DMS 273 (cell line): ENCODE data around the gene SMYD3.

Experiments used
- DNase-seq: peaks from one replicate; lab custom pipeline; 2025; ENCODE audit not compliant: unreplicated experiment; lab: John Stamatoyannopoulos, UW

The SMYD3 gene

GRCh38 chr1:245881767-245882391 is 625.2 kb downstream of the SMYD3 start:
- no peak for DNase-seq

GRCh38 chr1:245880754-245881403 is 626.2 kb downstream of the SMYD3 start:
- DNase-seq = no peak

DNA sequence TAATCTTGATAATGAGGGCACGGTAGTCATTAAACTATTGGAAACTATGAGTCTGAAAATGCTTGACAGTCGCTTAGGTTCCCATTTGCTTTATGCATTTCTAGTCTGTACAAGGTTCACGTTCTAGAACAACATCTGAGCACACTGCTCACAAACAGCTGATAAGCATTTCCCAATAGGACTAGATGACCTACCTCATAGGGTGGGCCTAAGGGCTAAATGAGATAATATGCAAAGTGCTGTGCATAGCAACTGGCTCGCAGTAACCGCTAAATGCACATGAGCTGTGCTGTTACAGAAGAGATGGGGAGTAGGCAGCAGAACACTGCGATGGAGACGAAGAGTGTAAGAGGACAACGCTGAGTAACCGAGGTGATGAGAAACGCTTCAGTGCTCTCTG is 628.0 kb downstream of the SMYD3 start:
- DNase-seq = no peak

DNA sequence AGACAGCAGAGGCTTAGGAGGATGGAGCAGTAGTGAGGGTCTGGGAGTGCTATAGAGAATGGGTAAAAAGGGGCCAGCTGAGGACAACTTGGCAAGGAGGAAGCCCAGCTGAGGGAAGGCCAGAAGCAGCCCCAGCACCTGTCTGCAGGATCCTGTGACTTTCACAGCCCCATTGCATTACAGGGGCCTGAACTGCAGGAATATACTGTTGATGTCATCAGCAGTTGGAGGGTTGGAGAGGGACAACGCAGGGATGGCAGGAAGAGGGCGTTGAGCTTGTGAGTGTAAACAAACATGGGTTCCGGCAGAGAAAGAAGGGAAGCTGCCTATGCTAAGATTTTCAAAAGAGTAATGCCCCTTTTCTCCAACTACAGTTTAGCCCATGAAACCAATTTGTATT is 628.5 kb downstream of the SMYD3 start:
- DNase-seq = no peak

GRCh38 chr1:245877976-245878375 is 629.1 kb downstream of the SMYD3 start:
- no peak for DNase-seq

DNA sequence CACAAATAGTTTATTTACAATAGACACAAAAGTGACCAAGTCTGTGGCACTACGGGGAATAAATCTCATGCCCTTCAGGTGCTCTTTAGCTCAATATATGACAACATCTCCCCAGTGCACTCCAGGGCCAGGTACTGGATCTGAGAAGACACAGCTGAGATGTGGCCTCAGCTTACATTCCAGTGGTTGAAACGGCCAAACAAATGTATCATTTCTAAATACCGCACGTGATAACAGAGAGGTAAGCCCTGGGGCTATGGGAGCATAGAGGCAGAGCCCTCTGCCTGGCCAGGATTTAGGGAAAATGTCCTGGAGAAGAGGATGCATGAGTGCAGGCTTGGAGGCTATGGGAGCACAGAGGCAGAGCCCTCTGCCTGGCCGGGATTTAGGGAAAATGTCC is 630.5 kb downstream of the SMYD3 start:
- no peak for DNase-seq

DNA sequence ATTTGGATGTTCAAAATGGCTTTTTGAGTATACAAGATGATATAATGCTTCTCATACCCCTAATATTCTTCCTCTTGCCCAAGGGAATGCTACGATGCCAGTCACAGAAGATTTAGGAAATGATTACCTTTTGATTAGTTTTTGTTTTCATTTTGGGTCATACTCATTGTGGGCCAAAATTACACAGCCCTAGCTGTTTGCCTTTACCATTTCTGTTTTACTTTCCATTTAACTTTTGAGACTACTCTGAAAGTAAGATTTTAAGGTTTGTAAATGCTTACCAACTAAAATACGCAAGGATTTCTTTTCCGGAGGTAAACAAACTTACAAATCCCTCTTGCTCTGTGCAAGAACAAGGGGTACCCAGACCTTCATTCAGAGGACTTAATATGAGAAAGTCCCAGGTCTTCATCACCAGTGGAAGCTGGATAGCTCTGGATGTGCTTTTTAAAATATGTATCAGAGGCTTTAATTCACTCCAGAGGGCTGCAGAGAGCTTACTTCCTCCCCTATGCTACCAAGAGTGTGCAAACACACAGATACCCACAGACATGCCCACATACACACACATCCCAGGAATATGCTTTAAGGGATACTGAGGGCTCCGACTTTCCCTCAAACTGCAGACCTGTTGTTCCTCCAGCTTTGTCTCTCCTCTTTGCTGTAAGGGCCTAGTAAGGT is 631.4 kb downstream of the SMYD3 start:
- no peak for DNase-seq

DNA sequence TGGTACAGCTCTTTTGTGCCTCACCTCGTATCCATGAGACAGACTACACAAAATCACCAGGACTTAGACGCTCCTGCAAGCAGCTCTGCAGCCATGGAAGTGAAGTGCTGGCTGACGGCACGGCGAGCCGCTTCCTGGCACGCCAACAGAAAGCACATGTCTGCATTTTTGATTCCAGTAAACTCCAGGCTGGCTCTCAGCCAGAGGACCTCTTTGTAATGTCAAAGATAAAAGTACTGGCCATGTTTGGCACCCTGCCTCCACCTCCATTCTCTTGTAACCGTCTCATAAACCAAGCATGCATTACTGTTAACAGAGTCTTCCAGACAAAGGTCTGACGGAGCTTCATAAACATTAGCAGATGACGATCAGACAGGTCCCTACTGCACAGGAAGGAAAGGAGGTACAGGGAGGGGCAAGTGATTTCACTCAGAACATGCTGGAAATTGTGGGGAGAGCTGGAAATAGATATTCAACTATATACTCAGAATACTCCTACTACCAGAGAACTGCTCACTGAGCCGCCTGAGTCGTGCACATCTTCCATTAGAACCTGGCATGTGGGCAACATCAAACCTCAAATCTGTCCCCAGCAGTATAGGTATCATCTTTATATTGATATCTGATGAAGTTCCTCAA is 632.0 kb downstream of the SMYD3 start:
- DNase-seq = peak; percentile 23

DNA sequence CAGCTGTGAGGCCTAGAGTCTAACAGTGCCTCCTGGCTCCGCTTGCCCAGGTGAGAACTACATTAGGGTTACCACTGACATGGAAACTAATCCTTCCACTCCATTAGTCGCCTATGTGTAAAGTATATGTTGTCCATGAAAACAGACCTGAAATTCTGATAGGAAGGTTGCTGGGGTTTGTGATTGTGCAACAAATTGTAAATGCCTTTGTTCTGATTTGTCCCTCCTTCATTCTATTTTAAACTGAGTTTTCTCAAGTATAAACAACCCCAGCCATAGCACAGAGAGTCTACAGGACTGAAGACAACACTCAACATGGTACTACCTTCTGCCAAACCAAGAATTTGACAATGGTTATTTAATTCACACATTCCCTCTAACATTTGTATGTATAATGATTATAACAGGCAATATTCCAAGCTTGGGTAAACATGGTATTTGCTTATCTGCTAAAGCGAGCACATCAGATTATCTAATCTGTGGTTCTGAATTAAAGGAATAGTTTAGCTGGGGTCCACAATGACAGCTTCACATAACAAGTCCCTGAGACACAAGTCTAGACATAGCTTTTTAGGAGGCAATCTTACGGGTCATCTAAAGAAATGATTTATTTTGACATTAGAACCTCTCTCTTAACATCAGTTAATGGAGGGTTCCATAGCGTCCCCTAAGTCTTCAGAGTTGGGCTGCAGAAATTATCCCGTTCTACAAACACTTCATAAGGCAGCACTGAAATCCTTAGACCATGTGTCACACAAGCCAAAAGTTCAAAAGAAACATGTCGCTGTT is 633.0 kb downstream of the SMYD3 start:
- DNase-seq = no peak

- no peak for DNase-seq
Observed at GRCh38 chr1:245873068-245873467, 634.0 kb downstream of the SMYD3 start.

GRCh38 chr1:245872475-245872874 is 634.6 kb downstream of the SMYD3 start:
- DNase-seq = no peak

DNA sequence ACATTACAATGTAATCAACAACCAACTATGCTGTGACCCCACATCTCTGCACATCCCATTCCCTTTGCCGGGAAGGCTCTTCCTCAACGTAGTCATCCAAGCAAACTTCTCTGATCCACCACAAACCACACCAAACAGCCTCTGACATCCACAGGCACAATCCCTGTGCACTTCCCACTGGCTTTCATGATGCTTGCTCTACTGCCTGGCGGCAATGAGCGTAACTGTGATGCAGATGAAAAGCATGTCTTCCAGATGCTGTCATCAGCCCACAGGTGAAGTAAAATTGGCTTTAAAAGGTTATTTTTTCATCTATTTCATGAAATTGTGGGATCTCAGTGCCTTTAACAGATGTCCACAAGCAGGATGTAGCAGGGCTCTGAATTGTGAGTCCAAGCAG is 635.2 kb downstream of the SMYD3 start:
- DNase-seq = no peak

DNA sequence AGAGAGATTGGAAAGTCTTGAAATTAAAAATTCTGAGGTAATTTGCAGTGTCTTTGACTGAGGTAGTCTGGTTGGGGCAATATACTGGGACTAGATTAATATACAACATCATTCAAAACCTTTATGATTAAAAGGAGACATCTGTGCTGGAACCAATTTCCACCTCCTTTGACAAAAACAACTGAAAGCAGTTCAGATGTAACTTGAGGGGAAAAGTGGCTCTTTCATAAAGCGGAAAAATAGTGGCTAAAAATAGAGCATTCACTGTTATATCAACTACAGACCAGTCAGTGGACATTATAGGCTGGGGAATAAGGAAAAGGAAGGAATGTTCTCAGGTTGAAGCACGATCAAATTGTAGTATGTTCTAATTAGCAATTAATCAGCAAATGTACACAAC is 635.9 kb downstream of the SMYD3 start:
- no peak for DNase-seq

- DNase-seq = no peak
Observed at GRCh38 chr1:245870698-245871097, 636.4 kb downstream of the SMYD3 start.

- no peak for DNase-seq
Observed at GRCh38 chr1:245869847-245870246, 637.2 kb downstream of the SMYD3 start.

DNA sequence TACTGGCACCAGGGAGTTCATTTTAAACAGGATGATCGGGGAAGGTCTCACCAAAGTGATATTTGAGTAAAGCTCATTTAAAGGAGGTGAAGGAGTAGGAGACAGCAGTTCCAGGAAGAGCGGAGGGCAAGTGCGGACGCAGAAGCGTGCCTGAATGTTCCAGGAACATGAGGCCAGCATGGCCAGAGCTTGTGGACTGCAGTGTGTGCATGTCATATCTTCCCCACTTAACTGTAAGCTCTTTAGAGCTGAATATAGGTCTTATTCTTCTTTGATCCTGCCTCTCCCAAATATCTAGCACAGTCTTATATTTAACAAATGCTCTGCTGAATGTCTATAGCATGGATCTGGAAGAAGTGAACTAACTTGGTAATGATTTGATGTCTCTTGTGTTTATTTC is 639.3 kb downstream of the SMYD3 start:
- no peak for DNase-seq

GRCh38 chr1:245864872-245865271 is 642.2 kb downstream of the SMYD3 start:
- DNase-seq = no peak

DNA sequence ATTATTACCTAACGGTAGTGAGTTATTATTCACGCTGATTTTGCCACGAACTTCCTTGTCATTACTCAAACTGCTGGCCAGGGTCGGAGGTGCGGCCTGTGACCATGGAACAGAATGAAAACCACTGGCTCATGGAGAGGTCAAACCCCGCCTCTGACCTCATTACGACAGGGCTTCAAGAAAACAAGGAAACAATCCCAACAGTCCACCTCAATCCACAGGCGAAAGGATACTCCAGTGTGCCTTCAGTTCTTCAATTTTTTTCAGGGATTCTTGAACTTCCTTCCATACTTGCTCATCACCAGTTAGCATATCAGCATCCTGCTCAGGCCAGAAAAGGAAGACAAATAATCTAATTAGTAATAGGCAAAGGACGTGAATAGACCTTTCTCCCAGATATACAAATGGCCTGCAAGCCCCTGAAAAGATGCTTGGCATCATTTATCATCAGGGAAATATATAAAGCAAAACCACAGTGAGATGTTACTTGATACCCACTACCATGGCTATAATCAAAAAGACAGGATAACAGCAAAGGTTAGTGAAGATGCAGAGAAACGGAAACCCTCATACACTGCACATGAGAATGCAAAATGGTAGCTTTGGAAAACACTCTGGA is 643.4 kb downstream of the SMYD3 start:
- DNase-seq = no peak

DNA sequence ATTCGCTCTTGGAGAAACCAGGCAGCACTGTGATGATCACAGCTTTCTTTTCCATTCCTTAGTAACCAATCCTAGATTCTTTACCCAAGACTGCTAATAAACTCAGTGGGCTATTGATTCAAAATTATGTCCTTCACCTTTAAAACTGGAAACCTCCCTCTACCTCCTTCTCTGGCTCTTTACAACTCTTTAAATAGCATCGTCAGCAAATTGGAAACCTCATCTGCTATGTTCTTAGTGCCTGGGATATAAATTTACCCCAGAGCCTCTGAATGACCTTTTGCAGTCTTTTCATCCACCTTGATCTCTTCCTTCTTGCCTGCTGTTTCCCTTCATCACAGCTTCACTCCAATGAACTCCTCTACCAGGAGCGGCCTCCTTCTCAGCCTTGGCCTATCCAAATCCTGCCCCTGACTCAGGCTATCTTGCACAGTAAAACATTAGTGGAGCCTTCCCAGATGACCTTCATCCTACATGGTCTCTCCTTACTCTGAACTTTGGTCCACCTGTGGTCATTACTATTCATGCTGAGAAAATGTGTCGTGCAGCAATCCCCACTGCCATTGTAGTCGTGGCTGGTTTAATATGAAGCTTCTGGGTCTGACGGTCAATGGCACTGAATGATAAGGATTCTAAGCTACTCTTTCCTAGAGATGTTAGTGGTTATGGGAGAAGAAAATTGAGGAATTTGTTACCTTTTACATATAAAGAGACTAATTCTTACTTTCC is 644.1 kb downstream of the SMYD3 start:
- DNase-seq = no peak
